HepG2 (cell line): ENCODE measurements around the gene EARS2. TPM values are rescaled to one million over a fixed set of nuclear protein-coding genes. Genes with fewer than 3 reads are reported as not detected.
A peak's percentile ranks its signal among the peaks of the same experiment; 100 is the strongest.

Source experiments
- ATF1 ChIP-seq: IDR thresholded peaks from 2 replicates; pipeline ENCODE4 v1.6.1; 2016; ENCODE audit warnings: mild to moderate bottlenecking, control low read depth
- ATF7 ChIP-seq, 2 experiments: fragments of 450-650 bp in 1 of 2; sonication (generic) in 1 of 2; formaldehyde crosslinking in 1 of 2; IDR thresholded peaks; 2 replicates each; pipeline versions ENCODE4 v1.4.0 to v1.6.1; 2016 to 2020; ENCODE audit warnings: antibody characterized with exemption in 1 of 2, mild to moderate bottlenecking in 1 of 2, missing genetic modification reagents in 1 of 2
- DNMT3B ChIP-seq: conservative IDR thresholded peaks from 2 replicates; pipeline ENCODE4 v1.6.1; 2016; ENCODE audit warnings: missing biosample characterization, control low read depth
- GPN1 ChIP-seq: sonication (generic); formaldehyde crosslinking; IDR thresholded peaks from 2 replicates; pipeline ENCODE4 v1.5.1; 2020; ENCODE audit warnings: missing genetic modification reagents, borderline replicate concordance
- HNRNPUL1 ChIP-seq: fragments of 200-400 bp; formaldehyde crosslinking; IDR thresholded peaks from 2 replicates; pipeline ENCODE4 v1.6.1; 2017; ENCODE audit warnings: low read depth, mild to moderate bottlenecking, low read length, moderate library complexity
- MED13 ChIP-seq: sonication (generic); formaldehyde crosslinking; IDR thresholded peaks from 2 replicates; pipeline ENCODE4 v1.5.0; 2020; ENCODE audit warnings: missing genetic modification reagents
- MYNN ChIP-seq: sonication (generic); formaldehyde crosslinking; IDR thresholded peaks from 2 replicates; pipeline ENCODE4 v1.4.0; 2020; ENCODE audit warnings: mild to moderate bottlenecking, low read depth, missing genetic modification reagents
- PHF8 ChIP-seq: sonication (generic); formaldehyde crosslinking; IDR thresholded peaks from 2 replicates; pipeline ENCODE4 v1.5.0; 2020; ENCODE audit warnings: missing genetic modification reagents
- RARG ChIP-seq: sonication (generic); formaldehyde crosslinking; IDR thresholded peaks from 2 replicates; pipeline ENCODE4 v1.4.0; 2020; ENCODE audit warnings: low read depth, mild to moderate bottlenecking, missing genetic modification reagents
- SMARCC2 ChIP-seq: fragments of 450-650 bp; IDR thresholded peaks from 2 replicates; pipeline ENCODE4 v1.6.1; 2017; ENCODE audit warnings: antibody characterized with exemption, mild to moderate bottlenecking
- UBTF ChIP-seq: sonication (generic); formaldehyde crosslinking; IDR thresholded peaks from 2 replicates; pipeline ENCODE4 v1.4.0; 2020; ENCODE audit warnings: mild to moderate bottlenecking, missing genetic modification reagents
- ZBTB2 ChIP-seq: sonication (generic); formaldehyde crosslinking; IDR thresholded peaks from 2 replicates; pipeline ENCODE4 v1.8.0; 2022; ENCODE audit warnings: low read depth, missing genetic modification reagents
- ZFP62 ChIP-seq: sonication (generic); formaldehyde crosslinking; IDR thresholded peaks from 2 replicates; pipeline ENCODE4 v1.4.0; 2020; ENCODE audit warnings: missing genetic modification reagents
- ZFP90 ChIP-seq: sonication (generic); formaldehyde crosslinking; IDR thresholded peaks from 2 replicates; pipeline ENCODE4 v1.8.0; 2022; ENCODE audit warnings: missing genetic modification reagents, mild to moderate bottlenecking, inconsistent platforms, borderline replicate concordance
- ZNF335 ChIP-seq: sonication (generic); formaldehyde crosslinking; IDR thresholded peaks from 2 replicates; pipeline ENCODE4 v1.4.0; 2020; ENCODE audit warnings: missing genetic modification reagents
- ZNF639 ChIP-seq: conservative IDR thresholded peaks from 2 replicates; pipeline ENCODE4 v1.6.1; 2018; ENCODE audit warnings: missing genetic modification reagents
- ZNF646 ChIP-seq: sonication (generic); formaldehyde crosslinking; IDR thresholded peaks from 2 replicates; pipeline ENCODE4 v1.9.0; 2021; ENCODE audit warnings: mild to moderate bottlenecking, missing genetic modification reagents
- polyA plus RNA-seq, 8 experiments: library from polyadenylated mRNA; depleted of rRNA in 3 of 8; stranded (reverse) in 7 of 8; unstranded in 1 of 8; fragments of >200 nt; fragmentation: Illumina TruSeq in 4 of 8; extraction: Trizol in 4 of 8; gene quantifications; 2 replicates each; pipeline versions ENCODE4 v1.2.1 to v1.2.3, GENCODE V29; 2011 to 2016; ENCODE audit warnings: low read depth in 4 of 8, missing spikeins in 1 of 8, mixed read lengths in 1 of 8; ENCODE audit not compliant: insufficient read depth in 1 of 8
- total RNA-seq, 5 experiments: library from RNA; depleted of rRNA; stranded (reverse); fragments of >200 nt; fragmentation: Illumina TruSeq; extraction: Trizol; gene quantifications; 2 replicates each; pipeline ENCODE4 v1.2.3, GENCODE V29; 2016; ENCODE audit warnings: low read depth in 1 of 5

Gene EARS2
- total and polyA plus RNA-seq, 2 of the 13 experiments (the other 11 are each of a cell fraction or from before 2014, with no cell fraction given) = 49.4 to 80.4 TPM

- TF ChIP-seq SMARCC2 = no peak
- peak; percentile 78 for TF ChIP-seq ZBTB2 (CRISPR knock-in tag)
- peak; percentile 95 for TF ChIP-seq PHF8 (CRISPR knock-in tag)
- TF ChIP-seq GPN1 (CRISPR knock-in tag) = no peak
- TF ChIP-seq ZFP90 (CRISPR knock-in tag) = peak; percentile 98
- TF ChIP-seq MYNN (CRISPR knock-in tag) = peak; percentile 84; the same call in 1 of the 2 replicates
- TF ChIP-seq ZNF646 (CRISPR knock-in tag) = no peak
- peak; percentile 91 for TF ChIP-seq ZNF639 (CRISPR knock-in tag)
- peak; percentile 92 for TF ChIP-seq HNRNPUL1
- peak; percentile 94 for TF ChIP-seq ZNF335 (CRISPR knock-in tag)
- 0 out of 2 replicates have a peak, but pooled peaks have one; percentile 15 for TF ChIP-seq ATF7 (IDR thresholded peaks at IDR 0.05)
- no peak; the same call in 1 of the 2 replicates for TF ChIP-seq ATF7 (CRISPR knock-in tag; IDR thresholded peaks at IDR 0.05)
- TF ChIP-seq RARG (CRISPR knock-in tag) = no peak
- TF ChIP-seq ATF1 (CRISPR knock-in tag) = peak; percentile 97
- TF ChIP-seq ZFP62 (CRISPR knock-in tag) = no peak; the same call in 1 of the 2 replicates
- TF ChIP-seq MED13 (CRISPR knock-in tag) = peak; percentile 94
- TF ChIP-seq DNMT3B = no peak; the same call in 1 of the 2 replicates
- peak; percentile 73 for TF ChIP-seq UBTF (CRISPR knock-in tag)
These were observed at the start of gene EARS2, which contains the start of gene UBFD1 (continued) for GRCh38 chr16:23556881-23557778.
